HG03342 (cell line): ENCODE measurements around the gene KRTAP10-6.
"Not testable (repeated sequence)": the region's sequence is repeated elsewhere in the genome, so short reads cannot be mapped to it uniquely, and the experiment has no call there.

Experiments used
- ATAC-seq: cut with Tn5 transposase; IDR thresholded peaks from one replicate; pipeline ENCODE4 v1.9.1; 2021; ENCODE audit warnings: mild to moderate bottlenecking, moderate library complexity; ENCODE audit not compliant: unreplicated experiment

KRTAP10-6 gene

DNA sequence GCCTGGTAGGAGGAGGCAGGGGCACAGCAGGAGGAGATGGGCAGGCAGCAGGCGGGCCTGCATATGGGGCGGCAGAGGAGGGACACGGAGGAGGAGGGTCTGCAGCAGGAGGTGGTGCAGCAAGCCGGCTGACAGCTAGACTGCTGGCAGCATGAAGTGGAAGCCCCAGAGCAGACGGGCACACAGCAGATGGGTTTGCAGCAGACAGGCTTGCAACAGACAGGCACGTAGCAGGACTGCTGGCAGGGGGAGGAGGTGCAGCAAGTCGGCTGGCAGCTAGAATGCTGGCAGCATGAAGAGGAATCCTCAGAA lies 12.5 kb downstream of the KRTAP10-6 start:
- no peak for ATAC-seq

DNA sequence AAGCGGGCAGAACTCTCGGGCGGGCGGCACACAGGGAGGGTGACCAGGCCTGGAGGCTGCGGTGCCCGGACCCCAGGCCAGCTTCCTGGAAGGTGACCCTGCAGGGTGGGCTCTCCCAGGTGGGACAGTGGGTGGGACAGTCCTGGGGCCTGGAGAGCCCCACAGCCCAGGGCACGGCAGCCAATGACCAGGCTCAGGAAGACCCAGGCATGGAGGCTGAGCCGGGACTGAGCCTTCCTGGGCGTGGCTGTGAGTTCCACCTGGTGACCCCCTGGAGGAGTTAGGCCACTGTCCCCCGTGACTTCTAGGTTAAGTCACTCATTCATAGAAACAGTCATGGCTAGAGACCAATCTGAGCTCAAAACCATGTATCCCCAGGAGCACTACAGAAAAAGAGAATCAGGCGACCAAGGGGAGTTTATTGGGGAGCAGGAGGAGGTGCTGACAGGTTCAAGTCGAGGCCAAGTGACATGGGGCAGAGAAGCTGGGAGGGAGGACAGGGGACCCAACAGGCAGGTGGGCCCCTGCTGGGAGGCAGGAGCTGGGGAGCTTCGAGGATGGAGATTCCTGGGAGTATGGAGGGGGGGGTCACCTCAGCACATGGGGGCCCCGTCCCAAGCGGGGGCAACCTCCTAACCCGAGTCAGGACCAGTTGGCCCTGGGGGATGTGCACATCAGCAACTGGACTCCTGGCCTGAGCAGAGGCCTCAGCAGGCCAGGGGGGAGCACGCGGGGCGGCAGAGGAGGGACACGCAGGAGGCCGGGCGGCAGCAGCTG lies 13.1 kb downstream of the KRTAP10-6 start:
- ATAC-seq, result no peak

DNA sequence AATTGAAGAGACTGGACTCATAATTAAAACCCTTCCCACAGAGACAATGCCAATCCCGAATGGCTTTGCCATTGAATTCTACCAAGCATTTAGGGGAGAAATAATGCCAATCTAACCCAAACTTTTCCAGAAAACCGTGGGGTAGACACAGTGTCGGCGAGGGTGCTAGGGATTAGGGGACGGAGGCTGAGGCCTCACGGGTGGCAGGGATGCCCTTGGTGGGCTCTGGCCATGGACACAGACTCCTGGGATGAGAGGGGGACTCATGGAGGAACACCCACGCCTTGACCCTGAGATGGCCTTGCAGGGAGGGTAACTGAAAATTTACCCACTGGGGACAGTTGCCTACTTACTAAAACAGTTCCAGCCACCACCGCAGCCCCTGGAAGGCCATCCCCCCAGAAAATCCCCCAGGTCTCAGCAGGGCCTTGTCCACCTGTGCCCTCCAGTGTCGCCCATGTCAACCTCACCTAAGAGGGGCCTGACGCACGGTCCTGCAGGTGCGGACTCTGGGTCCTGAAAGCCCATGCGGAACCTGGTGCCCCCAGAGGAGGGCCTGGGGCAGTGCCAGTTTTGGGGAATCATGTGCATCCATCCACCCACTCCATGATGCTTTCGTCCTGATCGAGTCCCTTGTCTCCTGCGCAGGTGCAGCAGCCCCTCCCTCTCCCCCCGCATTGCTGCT lies 13.8 kb downstream of the KRTAP10-6 start:
- no peak for ATAC-seq

DNA sequence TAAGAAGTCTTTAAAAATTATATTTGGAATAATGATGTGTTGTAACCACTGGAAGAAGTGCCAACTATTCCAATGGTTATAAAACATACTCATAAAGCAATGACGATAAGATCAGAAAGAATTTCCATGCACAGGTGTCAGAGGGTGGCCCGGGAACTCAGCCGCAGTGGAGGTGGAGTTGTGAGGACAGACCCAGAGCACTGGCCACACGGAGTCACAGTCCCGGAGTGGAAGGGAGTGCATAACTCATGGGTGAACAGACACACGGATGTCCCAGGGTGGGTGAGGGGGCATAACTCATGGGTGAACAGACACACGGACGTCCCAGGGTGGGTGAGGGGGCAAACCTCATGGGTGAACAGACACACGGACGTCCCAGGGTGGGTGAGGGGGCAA lies 16.3 kb downstream of the KRTAP10-6 start:
- ATAC-seq, result no peak

DNA sequence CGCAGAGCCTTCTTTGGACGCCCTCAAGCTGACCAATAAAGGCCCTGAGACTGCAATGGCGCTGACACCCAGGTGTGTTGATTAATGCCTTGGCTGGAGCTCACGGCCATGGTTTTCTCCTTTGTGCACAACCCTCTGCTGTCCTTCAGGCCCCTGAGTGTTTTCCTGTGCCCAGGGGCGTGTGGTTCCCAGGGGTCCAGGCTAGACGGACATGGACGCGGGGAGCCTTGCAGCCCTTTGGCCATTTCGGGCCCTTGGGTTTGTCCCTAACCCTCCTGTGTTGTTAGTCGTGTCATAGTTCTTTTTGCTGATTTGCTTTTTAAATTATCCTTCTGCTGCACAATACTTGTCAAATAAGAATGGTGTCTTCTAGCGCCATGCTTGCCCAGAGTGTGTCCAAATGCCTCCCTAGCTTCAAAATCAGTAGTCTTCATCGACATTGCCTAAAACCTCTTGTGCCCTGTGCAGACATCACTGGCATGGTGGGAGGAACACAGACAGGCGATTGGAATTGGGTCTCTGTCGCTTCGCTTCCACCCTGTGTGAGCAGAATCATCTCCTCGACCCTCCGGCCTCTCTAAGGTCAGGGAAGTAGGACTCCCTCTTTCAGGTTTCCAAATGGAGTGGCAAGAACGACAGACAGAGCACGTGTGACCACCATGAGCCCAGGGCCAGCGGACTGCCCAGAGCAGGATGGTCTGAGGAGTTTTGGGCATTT lies 16.8 kb downstream of the KRTAP10-6 start:
- ATAC-seq, result no peak

DNA sequence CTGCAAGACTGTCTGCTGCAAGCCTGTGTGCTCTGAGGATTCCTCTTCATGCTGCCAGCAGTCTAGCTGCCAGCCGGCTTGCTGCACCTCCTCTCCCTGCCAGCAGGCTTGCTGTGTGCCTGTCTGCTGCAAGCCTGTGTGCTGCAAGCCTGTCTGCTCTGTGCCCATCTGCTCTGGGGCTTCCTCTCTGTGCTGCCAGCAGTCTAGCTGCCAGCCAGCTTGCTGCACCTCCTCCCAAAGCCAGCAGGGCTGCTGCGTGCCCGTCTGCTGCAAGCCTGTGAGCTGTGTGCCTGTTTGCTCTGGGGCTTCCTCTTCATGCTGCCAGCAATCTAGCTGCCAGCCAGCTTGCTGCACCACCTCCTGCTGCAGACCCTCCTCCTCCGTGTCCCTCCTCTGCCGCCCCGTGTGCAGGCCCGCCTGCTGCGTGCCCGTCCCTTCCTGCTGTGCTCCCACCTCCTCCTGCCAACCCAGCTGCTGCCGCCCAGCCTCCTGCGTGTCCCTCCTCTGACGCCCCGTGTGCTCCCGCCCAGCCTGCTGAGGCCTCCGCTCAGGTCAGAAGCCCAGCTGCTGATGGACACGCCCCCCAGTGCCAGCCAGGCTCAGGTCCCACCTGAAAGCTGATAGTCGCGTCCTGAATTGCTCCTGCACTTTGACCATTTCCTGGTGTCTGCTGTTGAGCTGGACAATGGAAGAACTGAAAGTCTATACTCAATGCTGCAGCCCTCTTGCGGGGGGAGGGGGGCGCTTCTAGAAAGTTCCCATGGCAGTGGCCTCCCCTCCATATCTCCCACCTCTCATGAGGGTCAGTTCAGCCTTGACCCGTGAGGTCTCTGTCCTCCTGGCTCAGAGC lies 17.6 kb downstream of the KRTAP10-6 start:
- no peak for ATAC-seq

DNA sequence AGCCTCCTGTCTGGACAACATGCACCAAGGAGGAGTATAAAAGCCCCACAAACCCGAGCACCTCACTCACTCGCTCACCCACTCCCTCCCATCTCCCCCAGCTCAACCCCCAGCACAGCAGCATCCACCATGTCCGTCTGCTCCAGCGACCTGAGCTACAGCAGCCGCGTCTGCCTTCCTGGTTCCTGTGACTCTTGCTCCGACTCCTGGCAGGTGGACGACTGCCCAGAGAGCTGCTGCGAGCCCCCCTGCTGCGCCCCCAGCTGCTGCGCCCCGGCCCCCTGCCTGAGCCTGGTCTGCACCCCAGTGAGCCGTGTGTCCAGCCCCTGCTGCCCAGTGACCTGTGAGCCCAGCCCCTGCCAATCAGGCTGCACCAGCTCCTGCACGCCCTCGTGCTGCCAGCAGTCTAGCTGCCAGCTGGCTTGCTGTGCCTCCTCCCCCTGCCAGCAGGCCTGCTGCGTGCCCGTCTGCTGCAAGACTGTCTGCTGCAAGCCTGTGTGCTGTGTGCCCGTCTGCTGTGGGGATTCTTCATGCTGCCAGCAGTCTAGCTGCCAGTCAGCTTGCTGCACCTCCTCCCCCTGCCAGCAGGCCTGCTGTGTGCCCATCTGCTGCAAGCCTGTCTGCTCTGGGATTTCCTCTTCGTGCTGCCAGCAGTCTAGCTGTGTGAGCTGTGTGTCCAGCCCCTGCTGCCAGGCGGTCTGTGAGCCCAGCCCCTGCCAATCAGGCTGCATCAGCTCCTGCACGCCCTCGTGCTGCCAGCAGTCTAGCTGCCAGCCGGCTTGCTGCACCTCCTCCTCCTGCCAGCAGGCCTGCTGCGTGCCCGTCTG lies 18.5 kb downstream of the KRTAP10-6 start, which contains the start of gene KRTAP10-4:
Gene KRTAP10-4, plus strand, starts transcription at position 100 of the 827 bp plus-strand sequence. Its CDS starts 30 bp downstream, at position 130.
- ATAC-seq, result not testable (repeated sequence)

DNA sequence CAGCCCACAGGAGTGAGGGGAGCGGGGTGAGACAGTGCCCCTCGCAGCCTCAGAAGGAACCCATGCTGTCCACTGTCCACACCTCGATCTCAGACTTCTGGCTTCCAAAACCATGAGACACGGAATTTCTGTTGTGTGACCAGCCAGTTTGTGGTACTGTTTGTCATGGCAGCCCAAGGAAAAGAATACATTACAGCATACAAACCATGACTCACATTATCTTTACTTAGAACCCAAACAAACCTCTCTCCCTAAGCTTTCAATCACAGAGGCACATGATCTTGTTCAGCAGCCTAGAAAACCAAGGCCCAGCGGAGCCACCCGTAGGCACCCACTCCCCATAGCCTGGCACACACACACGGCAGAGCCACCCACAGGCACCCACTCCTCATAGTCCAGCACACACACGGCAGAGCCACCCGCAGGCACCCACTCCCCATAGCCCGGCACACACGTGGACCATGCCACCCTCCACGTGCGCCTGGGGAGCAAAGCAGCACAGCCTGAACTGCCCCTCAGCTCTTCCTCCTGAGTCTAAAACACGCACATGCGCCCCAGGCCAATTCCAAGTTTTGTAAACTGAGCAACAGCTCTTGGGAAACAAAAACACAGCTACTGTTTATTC lies 19.2 kb downstream of the KRTAP10-6 start:
- no peak for ATAC-seq

DNA sequence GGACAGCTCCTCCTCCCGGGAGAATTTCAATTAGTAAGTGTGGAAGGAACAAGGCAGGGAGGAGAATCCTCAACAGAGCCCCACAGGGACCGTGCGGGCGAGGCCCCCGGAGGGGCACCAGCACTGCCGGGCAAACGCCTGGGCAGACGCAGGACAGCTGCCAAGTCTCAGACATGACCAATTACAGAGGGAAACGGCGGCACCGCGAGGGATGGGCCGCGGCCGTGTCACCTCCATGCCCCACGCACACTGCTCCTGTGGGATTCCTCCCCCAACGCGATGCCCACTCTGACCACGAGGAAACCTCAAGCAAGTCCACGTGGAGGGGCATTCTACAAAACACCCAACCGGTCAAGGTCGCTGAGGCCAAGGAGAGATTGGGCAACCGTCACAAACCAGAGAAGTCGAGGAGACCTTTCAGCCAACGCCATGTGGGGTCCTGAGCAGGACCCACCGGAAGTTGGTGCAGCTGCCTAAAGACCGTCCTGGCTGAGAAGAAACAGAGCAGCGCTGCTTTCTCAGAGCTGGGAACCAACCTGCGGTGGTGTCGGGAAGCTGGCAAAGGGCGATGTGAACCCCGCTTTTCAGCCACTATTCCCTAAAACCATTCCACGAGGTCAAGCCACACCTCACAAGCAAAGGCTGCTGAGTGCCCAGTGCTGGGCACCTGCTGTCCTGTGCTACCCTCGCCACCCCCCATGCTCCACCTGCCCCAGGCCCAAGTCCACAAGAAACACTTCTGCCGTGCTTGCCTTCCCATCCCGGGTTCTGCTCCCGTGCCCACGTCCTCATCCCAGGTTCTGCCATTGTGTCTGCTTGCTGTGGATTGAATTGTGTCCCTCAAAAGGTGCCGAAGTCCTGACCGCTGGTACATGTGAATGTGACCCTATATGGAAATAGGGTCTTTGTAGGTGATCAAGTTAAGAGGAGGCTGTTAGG lies 20.2 kb downstream of the KRTAP10-6 start:
- no peak for ATAC-seq

DNA sequence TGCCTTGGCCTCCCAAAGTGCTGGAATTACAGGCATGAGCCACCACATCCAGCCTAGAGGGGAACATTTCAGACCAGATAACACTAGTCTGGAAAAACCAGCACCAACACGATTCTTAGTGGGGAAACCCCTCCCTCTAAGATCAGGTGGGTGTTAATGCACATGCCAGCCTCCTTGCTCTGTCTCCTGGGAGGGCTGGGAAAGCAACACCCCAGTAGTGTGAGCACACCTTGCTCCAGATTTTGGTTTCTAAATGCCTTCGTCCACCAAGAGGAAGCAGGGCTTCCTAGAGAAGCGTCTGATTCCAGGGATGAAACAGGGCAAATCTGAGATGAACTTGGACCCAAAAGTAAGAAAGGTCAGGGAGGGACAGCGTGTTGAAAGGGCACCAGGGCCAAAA lies 21.0 kb downstream of the KRTAP10-6 start:
- no peak for ATAC-seq

DNA sequence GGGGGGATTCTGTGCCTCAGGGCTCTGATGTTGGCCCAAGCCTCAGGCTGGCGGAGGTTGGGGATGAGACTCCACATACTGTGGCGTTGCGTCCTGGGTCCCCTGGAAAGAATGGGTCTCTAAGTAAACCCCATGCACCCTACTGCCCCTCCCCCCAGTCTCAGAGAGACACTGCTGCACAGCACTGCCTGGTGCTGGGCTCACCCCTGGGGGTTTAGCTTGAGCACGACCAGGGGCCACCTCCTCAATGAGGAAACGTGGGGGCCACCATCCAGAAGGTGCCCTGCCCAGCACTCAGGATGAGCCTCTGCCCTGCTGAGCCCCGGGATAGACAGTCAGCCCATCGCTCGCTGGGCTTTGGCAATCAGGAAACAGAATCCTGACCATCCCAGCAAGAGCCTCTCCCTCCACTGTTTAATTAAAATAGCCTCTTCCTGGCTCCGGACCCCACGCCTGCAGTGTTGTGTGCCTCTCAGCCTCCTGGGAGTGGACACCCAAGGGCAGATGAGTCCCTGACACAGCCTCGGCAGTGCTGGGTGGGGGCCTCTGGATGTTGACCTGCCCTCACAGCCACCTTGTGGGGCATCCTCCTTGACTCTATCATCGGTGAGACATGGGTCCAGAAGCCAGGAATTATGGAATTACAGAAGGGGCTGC lies 22.3 kb downstream of the KRTAP10-6 start:
- ATAC-seq, result no peak

DNA sequence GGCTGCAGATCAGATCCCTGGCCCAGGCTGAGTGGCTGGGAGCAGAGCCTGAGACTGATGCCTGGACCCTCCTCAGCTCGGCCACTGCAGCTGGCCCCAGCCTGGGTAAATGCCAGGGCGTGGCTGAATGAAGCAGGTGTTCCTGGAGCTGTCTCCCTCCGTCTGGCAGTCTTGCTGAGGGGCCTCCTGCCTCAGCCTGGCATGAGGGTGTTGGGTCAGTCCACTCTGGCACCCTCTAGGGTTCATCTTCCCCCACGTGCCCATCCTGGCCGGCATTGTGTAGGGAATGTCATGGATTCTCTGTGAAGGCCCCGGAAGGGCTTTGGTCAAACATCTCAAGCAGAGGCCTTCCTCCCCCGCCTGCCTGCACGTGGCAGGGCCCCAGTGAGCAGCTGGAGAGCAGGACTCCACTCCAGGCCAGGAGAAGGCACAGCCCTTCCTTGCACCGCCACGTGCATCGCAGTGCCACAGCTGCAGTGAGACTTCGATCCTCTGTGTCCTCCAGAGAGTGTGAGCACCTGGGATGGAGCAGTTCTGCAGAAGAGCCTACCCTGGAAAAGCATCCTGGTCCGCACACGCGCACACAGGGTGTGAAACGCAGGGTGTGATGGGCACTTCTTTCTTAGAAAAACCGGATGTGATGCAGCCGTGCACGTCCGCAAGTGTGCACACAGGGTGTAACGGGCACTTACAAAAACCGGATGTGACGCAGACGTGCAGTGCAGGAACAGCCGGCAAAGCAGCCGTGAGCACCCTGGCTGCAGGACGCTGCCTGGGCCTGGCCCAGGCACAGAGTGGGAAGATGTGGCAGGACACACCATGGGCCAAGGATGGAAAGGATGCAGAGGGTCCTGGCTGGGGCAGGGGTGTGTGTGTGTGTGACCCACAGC lies 23.4 kb downstream of the KRTAP10-6 start:
- ATAC-seq, result no peak

DNA sequence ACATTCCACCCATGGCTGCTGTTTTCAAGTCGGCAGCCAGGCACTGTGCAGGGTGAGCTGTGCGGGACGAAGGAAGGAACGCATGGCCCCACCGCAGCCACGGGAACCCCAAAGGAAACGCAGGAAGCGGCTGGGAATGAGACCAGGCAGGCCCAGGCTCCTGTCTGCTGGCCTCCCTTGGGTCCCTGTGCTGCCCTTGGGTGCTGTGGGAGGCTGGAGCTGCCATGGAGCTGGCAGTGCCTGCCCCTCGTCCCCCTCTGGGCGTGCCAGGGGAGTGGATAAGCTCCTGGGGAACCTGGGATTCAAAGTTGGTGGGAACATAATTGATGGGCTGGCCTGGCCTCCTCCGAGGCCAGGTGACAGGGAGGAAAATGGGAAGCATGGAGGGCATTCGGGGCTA lies 24.0 kb downstream of the KRTAP10-6 start:
- ATAC-seq, result no peak

DNA sequence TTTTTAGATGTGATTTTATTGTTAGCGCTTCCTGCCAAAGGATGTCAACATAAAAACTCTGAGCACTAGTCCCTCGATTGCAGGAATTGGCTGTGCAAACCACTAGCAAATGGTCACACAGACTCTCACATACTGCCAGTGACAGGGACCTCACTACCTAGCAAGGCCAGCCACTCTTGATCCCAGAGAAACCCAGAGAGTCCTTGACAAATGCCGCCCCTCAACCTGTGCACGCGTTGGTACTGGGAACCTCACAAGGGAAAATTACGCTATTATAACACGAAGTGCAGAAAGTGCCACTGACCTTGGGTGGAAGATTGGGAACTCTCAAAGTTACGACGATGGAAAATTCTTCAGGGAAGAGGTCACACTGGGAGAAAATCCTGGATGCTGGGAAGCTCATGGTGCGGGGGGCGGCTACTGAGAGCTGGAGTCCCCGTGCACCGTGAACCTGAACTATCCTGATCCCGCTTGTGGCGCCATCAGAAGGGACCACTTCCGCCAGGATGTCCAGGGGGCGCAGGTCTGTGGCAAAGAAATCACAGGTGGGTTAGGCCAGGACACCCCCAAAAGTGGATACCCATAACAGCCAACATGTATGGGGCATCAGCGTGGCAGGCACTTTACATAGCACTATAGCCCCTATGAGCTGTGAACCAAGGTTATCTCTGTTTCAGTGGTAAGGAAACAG lies 24.7 kb downstream of the KRTAP10-6 start:
- ATAC-seq, result no peak

DNA sequence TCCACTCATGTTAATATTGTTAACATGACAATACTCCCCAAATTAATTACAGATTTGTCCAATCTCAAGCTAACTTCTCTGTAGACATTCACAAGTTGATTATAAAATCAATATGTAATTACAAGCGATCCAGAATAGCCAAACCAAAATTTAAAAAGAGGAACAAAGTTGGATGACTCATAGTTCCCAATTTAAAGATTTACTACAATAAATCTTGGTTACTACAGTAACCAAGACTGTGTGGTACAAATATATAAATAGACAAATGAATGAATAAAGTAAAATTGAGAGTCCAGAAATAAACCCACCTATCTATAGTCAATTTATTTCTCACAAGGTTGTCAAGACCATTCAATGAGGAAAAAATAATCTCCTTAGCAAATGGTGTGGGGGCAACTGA lies 25.9 kb downstream of the KRTAP10-6 start:
- ATAC-seq, result no peak

DNA sequence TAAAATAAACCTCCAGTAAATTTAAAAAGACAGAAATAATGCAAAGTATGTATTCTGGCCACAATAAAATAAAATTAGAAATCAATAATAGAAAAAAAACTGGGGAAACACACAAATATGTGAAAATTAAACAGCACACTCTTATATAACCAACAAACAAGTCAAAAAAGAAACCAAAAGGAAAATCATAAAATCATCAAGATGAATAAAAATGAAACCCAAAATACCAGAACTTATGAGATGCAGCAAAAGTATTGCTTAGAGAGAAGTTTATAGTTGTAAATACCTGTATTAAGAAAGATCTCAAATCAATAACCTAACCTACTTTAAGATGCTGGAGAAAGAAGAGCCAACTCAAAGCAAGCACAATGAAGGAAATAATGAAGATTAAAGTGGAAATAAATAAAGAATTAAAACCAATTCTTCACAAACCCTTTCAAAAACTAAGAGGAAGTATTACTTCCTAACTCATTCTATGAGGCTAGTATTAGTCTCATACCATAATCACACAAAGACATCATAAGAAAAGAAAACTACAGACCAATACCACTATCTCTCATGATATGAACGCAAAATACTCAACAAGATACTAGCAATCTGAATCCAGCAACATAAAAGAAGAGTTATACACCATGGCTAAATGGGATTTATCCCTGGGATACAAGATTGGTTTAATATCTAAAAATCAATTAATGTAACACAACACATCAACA lies 27.3 kb downstream of the KRTAP10-6 start:
- ATAC-seq, result no peak
